GM19035 (cell line): ENCODE results near the gene POU2F3.
"Not testable (repeated sequence)": the region's sequence is repeated elsewhere in the genome, so short reads cannot be mapped to it uniquely, and the experiment has no call there.

Experiments
- ATAC-seq: cut with Tn5 transposase; IDR thresholded peaks from one replicate; pipeline ENCODE4 v1.9.1; 2021; ENCODE audit not compliant: unreplicated experiment

Gene POU2F3

GRCh38 chr11:120249279-120250262, 9.6 kb downstream of the POU2F3 start:
- peak; percentile 10 for ATAC-seq

- ATAC-seq: not testable (repeated sequence)
Measured at GRCh38 chr11:120253377-120253776, 13.4 kb downstream of the POU2F3 start.

- peak; percentile 75 for ATAC-seq
Measured at GRCh38 chr11:120254788-120255518, 15.0 kb downstream of the POU2F3 start.

GRCh38 chr11:120255519-120255866, 15.6 kb downstream of the POU2F3 start:
- ATAC-seq: no peak

GRCh38 chr11:120256178-120256577, 16.2 kb downstream of the POU2F3 start:
- no peak for ATAC-seq

GRCh38 chr11:120256779-120257178, 16.8 kb downstream of the POU2F3 start:
- ATAC-seq: no peak

GRCh38 chr11:120257346-120257745, 17.4 kb downstream of the POU2F3 start:
- ATAC-seq: no peak

GRCh38 chr11:120258661-120259060, 18.7 kb downstream of the POU2F3 start:
- ATAC-seq: no peak

- no peak for ATAC-seq
Measured at GRCh38 chr11:120259241-120259640, 19.3 kb downstream of the POU2F3 start.

- ATAC-seq: no peak
Measured at GRCh38 chr11:120259988-120260565, 20.1 kb downstream of the POU2F3 start.

GRCh38 chr11:120260616-120261015, 20.7 kb downstream of the POU2F3 start:
- no peak for ATAC-seq

- ATAC-seq: no peak
Measured at GRCh38 chr11:120261321-120261720, 21.4 kb downstream of the POU2F3 start.

- ATAC-seq: no peak
Measured at GRCh38 chr11:120261931-120262330, 22.0 kb downstream of the POU2F3 start.

GRCh38 chr11:120267319-120267718, 27.4 kb downstream of the POU2F3 start:
- ATAC-seq: no peak

- no peak for ATAC-seq
Measured at GRCh38 chr11:120268686-120269085, 28.7 kb downstream of the POU2F3 start.

GRCh38 chr11:120270386-120270785, 30.4 kb downstream of the POU2F3 start:
- no peak for ATAC-seq

GRCh38 chr11:120271672-120272071, 31.7 kb downstream of the POU2F3 start:
- no peak for ATAC-seq

GRCh38 chr11:120272303-120272702, 32.4 kb downstream of the POU2F3 start:
- no peak for ATAC-seq

- no peak for ATAC-seq
Measured at GRCh38 chr11:120273432-120273831, 33.5 kb downstream of the POU2F3 start.

GRCh38 chr11:120273956-120274355, 34.0 kb downstream of the POU2F3 start:
- ATAC-seq: not testable (repeated sequence)

GRCh38 chr11:120279502-120279901, 39.6 kb downstream of the POU2F3 start:
- ATAC-seq: no peak
